OCI-LY3 (cell line): ENCODE measurements around the gene PLOD1.

Experiments
- CTCF ChIP-seq: fragments of 200-600, 300-600 bp; sonication (generic); IDR thresholded peaks from 2 replicates; pipeline ENCODE4 v1.5.1; 2014; ENCODE audit warnings: antibody characterized with exemption, low read length, low read depth
- EZH2phosphoT487 ChIP-seq: fragments of 200-600 bp; shearing (Covaris generic); IDR thresholded peaks from 2 replicates; pipeline ENCODE4 v1.6.1; 2018; ENCODE audit warnings: antibody characterized with exemption, mixed run types, low read depth

- TF ChIP-seq CTCF, result no peak
- TF ChIP-seq EZH2phosphoT487, result no peak
Measured at GRCh38 chr1:11979028-11979850, 44.7 kb downstream of the PLOD1 start.
